ENCODE measurements around the gene TCOF1. TPM values are rescaled to one million over a fixed set of nuclear protein-coding genes. Genes with fewer than 3 reads are reported as not detected.

Gene TCOF1
- total and polyA plus RNA-seq, 12 donors = 12.6 to 30.3 (median 20.8) TPM

GRCh38 chr5:150448952-150449516, 91.5 kb downstream of the TCOF1 start:
- Histone ChIP-seq H3K4me1 (replicated peaks in 1 of 2) (peaks cover 10 to 16% of the 10 kb centered on the region in 2 donors), H3K36me3 (replicated peaks in 1 of 2) (peaks cover 0 to 43% of the 10 kb centered on the region in 2 donors), H3K27ac (peak overlapping the region; percentile 64 to 99 (median 97)), H3K4me3 (peak overlapping the region; percentile 18 to 84 (median 56)), H3K27me3 (no peaks in the 10 kb centered on the region), H3K9me3 (replicated peaks in 1 of 3) (no peaks in the 10 kb centered on the region)
- WGBS, 4 donors = 0 to 1% (median 0%) methylated on average over 26 to 31 of the region's 31 CpGs
- intact Hi-C loops (cut with DNase I) = no loop called here
- DNase-seq = peak in 2 of 7 donors; percentile 39 to 40
- TF ChIP-seq POLR2A (IDR thresholded peaks at IDR 0.05) = no peak
- TF ChIP-seq, protein P1, sequence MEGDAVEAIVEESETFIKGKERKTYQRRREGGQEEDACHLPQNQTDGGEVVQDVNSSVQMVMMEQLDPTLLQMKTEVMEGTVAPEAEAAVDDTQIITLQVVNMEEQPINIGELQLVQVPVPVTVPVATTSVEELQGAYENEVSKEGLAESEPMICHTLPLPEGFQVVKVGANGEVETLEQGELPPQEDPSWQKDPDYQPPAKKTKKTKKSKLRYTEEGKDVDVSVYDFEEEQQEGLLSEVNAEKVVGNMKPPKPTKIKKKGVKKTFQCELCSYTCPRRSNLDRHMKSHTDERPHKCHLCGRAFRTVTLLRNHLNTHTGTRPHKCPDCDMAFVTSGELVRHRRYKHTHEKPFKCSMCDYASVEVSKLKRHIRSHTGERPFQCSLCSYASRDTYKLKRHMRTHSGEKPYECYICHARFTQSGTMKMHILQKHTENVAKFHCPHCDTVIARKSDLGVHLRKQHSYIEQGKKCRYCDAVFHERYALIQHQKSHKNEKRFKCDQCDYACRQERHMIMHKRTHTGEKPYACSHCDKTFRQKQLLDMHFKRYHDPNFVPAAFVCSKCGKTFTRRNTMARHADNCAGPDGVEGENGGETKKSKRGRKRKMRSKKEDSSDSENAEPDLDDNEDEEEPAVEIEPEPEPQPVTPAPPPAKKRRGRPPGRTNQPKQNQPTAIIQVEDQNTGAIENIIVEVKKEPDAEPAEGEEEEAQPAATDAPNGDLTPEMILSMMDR (IDR thresholded peaks at IDR 0.05) = no peak

Other genes starting within 250 kb of the TCOF1 start
- gene PDGFRB, start 201.9 kb upstream of the TCOF1 start, total RNA-seq = 100 to 1,000 TPM in 1 of 9 donors, 10 to 100 TPM in 8; 34.3 to 188 (median 77.6) TPM
- gene PDGFRB, start 201.9 kb upstream of the TCOF1 start, polyA plus RNA-seq = 10 to 100 TPM; 21.3 to 55.7 (median 37.2) TPM
- under 1 TPM in 3 of 9 donors, not detected in 6; 0.11 to 0.32 (median 0.23) TPM for gene CDX1, start 190.9 kb upstream of the TCOF1 start, total RNA-seq
- gene CDX1, start 190.9 kb upstream of the TCOF1 start, polyA plus RNA-seq = under 1 TPM in 2 of 3 donors, not detected in 1; 0.17 to 0.24 TPM
- not detected for gene SLC6A7, start 167.6 kb upstream of the TCOF1 start, total RNA-seq
- not detected for gene SLC6A7, start 167.6 kb upstream of the TCOF1 start, polyA plus RNA-seq
- 1 to 10 TPM in 1 of 9 donors, under 1 TPM in 5, not detected in 3; 0.23 to 1.3 (median 0.54) TPM for gene CAMK2A, start 67.9 kb upstream of the TCOF1 start, total RNA-seq
- under 1 TPM; 0.51 to 0.79 (median 0.64) TPM for gene CAMK2A, start 67.9 kb upstream of the TCOF1 start, polyA plus RNA-seq
- under 1 TPM in 8 of 9 donors, not detected in 1; 0.12 to 0.96 (median 0.52) TPM for gene ARSI, start 54.8 kb upstream of the TCOF1 start, total RNA-seq
- gene ARSI, start 54.8 kb upstream of the TCOF1 start, polyA plus RNA-seq = under 1 TPM in 2 of 3 donors, not detected in 1; 0.13 to 0.27 TPM
- gene CD74, start 55.2 kb downstream of the TCOF1 start, total RNA-seq = 1,000 to 10,000 TPM in 6 of 9 donors, 100 to 1,000 TPM in 2, 10 to 100 TPM in 1; 71.4 to 3,185 (median 2,215) TPM
- gene CD74, start 55.2 kb downstream of the TCOF1 start, polyA plus RNA-seq = 100 to 1,000 TPM; 719 to 852 (median 838) TPM
- gene RPS14, start 92.0 kb downstream of the TCOF1 start, total RNA-seq = 1,000 to 10,000 TPM; 1,380 to 3,506 (median 1,926) TPM
- 1,000 to 10,000 TPM; 1,067 to 2,924 (median 1,712) TPM for gene RPS14, start 92.0 kb downstream of the TCOF1 start, polyA plus RNA-seq
- gene NDST1, start 150.4 kb downstream of the TCOF1 start, total RNA-seq = 100 to 1,000 TPM in 6 of 9 donors, 10 to 100 TPM in 3; 21.7 to 154 (median 102) TPM
- gene NDST1, start 150.4 kb downstream of the TCOF1 start, polyA plus RNA-seq = 10 to 100 TPM in 2 of 3 donors, 1 to 10 TPM in 1; 9.6 to 37.5 (median 21.1) TPM